HCT116 (cell line): Measurements from ENCODE around the gene STARD7. TPM values are rescaled to one million over a fixed set of nuclear protein-coding genes. Genes with fewer than 3 reads are reported as not detected.

ENCODE experiments used
- ATAC-seq: fragments of 200-7000 bp; cut with Tn5 transposase; 2 replicates; pipeline ENCODE4 v1.9.1; 2020; ENCODE audit warnings: mild to moderate bottlenecking, moderate library complexity
- BruUV-seq: library from RNA; stranded (reverse); fragments of 400-500 nt; replicated peaks from 2 replicates; lab custom pipeline; 2021; lab: Mats Ljungman, UMichigan
- CTCF ChIA-PET: fragments of 300-600 bp; sonication (Branson Sonifier 250); formaldehyde crosslinking; loops from one replicate; lab custom pipeline; 2021; ENCODE audit warnings: antibody characterized with exemption; lab: Charles Lee
- POLR2A ChIA-PET: fragments of 300-600, 350-600 bp; sonication (Branson Sonifier 250); formaldehyde crosslinking; loops from one replicate; lab custom pipeline; 2021; ENCODE audit warnings: antibody characterized with exemption; lab: Charles Lee
- RAD21 ChIA-PET, 2 experiments: fragments of 300-600 bp; sonication (Branson Sonifier 250); formaldehyde crosslinking; loops; one replicate each; lab custom pipeline; 2023; ENCODE audit warnings: low total read pairs in 2 of 2; ENCODE audit not compliant: uncharacterized antibody in 2 of 2, unreplicated experiment in 2 of 2, low non-redundant PET in 1 of 2; lab: Charles Lee
- DNase-seq: peaks from one replicate; pipeline ENCODE4 v3.0.0-alpha.2; 2010; ENCODE audit warnings: low read depth, low spot score
- H2AFZ ChIP-seq: fragments of 200-600 bp; shearing (Covaris generic), sonication (generic); 2 replicates; pipeline ENCODE4 v1.6.1; 2017; ENCODE audit warnings: low read depth, mixed run types, mixed read lengths, antibody characterized with exemption, low read length; ENCODE audit not compliant: poor library complexity, severe bottlenecking
- H3K27ac ChIP-seq: 2 replicates; pipeline ENCODE4 v1.5.1; 2012; ENCODE audit warnings: low read depth, low read length
- H3K27me3 ChIP-seq: fragments of 200-600 bp; sonication (generic); 2 replicates; pipeline ENCODE4 v1.6.1; 2016; ENCODE audit warnings: mixed run types, low read length, mixed read lengths; ENCODE audit not compliant: insufficient read depth
- H3K36me3 ChIP-seq, 2 experiments: fragments of 200-500 bp in 1 of 2; fragments of 200-600 bp in 1 of 2; sonication (Bioruptor generic) in 1 of 2; sonication (generic) in 1 of 2; 2 replicates each; pipeline versions ENCODE4 v1.5.1 to v1.6.1; 2014 to 2016; ENCODE audit warnings: low read length in 2 of 2, inconsistent platforms in 1 of 2, mixed read lengths in 1 of 2, mixed run types in 1 of 2; ENCODE audit not compliant: insufficient read depth in 2 of 2, control insufficient read depth in 1 of 2
- H3K4me1 ChIP-seq, 2 experiments: fragments of 200-600 bp in 1 of 2; sonication (generic) in 1 of 2; 2 replicates each; pipeline versions ENCODE4 v1.5.1 to v1.6.1; 2012 to 2017; ENCODE audit warnings: low read length in 2 of 2, inconsistent platforms in 1 of 2, mild to moderate bottlenecking in 1 of 2, mixed read lengths in 1 of 2, mixed run types in 1 of 2, moderate library complexity in 1 of 2; ENCODE audit not compliant: insufficient read depth in 2 of 2, control insufficient read depth in 1 of 2
- H3K4me2 ChIP-seq: fragments of 200-600 bp; sonication (generic); 2 replicates; pipeline ENCODE4 v1.6.1; 2017; ENCODE audit warnings: mixed run types, low read length, mixed read lengths
- H3K4me3 ChIP-seq, 2 experiments: fragments of 200-600 bp in 1 of 2; sonication (generic) in 1 of 2; replicated peaks in 1 of 2; 2 replicates each; pipeline ENCODE4 v1.5.1; 2011 to 2016; ENCODE audit warnings: low read length in 2 of 2, control low read depth in 1 of 2, low read depth in 1 of 2, mild to moderate bottlenecking in 1 of 2, mixed read lengths in 1 of 2, mixed run types in 1 of 2
- H3K79me2 ChIP-seq: fragments of 200-600 bp; sonication (generic); 2 replicates; pipeline ENCODE4 v1.6.1; 2017; ENCODE audit warnings: mild to moderate bottlenecking, mixed run types, low read length, moderate library complexity, mixed read lengths; ENCODE audit not compliant: insufficient read depth
- H3K9ac ChIP-seq: fragments of 200-600 bp; sonication (generic); 2 replicates; pipeline ENCODE4 v1.6.1; 2016; ENCODE audit warnings: low read length, mixed read lengths
- H3K9me2 ChIP-seq: fragments of 200-600 bp; sonication (generic), shearing (Covaris generic); 2 replicates; pipeline ENCODE4 v1.6.1; 2017; ENCODE audit warnings: mixed run types, mild to moderate bottlenecking, moderate library complexity; ENCODE audit not compliant: insufficient read depth
- H3K9me3 ChIP-seq, 2 experiments: fragments of 200-500 bp in 1 of 2; fragments of 200-600 bp in 1 of 2; sonication (Bioruptor generic) in 1 of 2; sonication (generic) in 1 of 2; 2 replicates each; pipeline ENCODE4 v1.6.1; 2014 to 2017; ENCODE audit warnings: low read length in 2 of 2, mixed read lengths in 2 of 2, inconsistent platforms in 1 of 2, low read depth in 1 of 2, mild to moderate bottlenecking in 1 of 2, mixed run types in 1 of 2, moderate library complexity in 1 of 2; ENCODE audit not compliant: control insufficient read depth in 1 of 2, insufficient read depth in 1 of 2
- H4K20me1 ChIP-seq: fragments of 200-600 bp; sonication (generic), shearing (Covaris generic); 2 replicates; pipeline ENCODE4 v1.6.1; 2017; ENCODE audit warnings: mixed run types, mild to moderate bottlenecking, moderate library complexity; ENCODE audit not compliant: insufficient read depth
- ATF3 ChIP-seq: IDR thresholded peaks from 2 replicates; pipeline ENCODE4 v1.6.1; 2012
- EGR1 ChIP-seq: IDR thresholded peaks from 2 replicates; pipeline ENCODE4 v1.6.1; 2012; ENCODE audit warnings: low read depth
- ELF1 ChIP-seq: IDR thresholded peaks from 2 replicates; pipeline ENCODE4 v1.6.1; 2012; ENCODE audit warnings: low read depth, borderline replicate concordance
- EZH2 ChIP-seq: fragments of 200-600 bp; sonication (generic); IDR thresholded peaks from 2 replicates; pipeline ENCODE4 v1.6.1; 2017; ENCODE audit warnings: antibody characterized with exemption, mixed run types
- EZH2phosphoT487 ChIP-seq: fragments of 200-600 bp; IDR thresholded peaks from 2 replicates; pipeline ENCODE4 v1.6.1; 2018; ENCODE audit warnings: antibody characterized with exemption, borderline replicate concordance
- FOSL1 ChIP-seq: IDR thresholded peaks from 2 replicates; pipeline ENCODE4 v1.6.1; 2012; ENCODE audit warnings: low read depth
- JUND ChIP-seq: IDR thresholded peaks from 2 replicates; pipeline ENCODE4 v1.6.1; 2012
- POLR2A ChIP-seq: IDR thresholded peaks from 2 replicates; pipeline ENCODE4 v1.7.0; 2011; ENCODE audit warnings: borderline replicate concordance; ENCODE audit not compliant: insufficient read depth, insufficient read length; ENCODE audit errors: extremely low read depth
- POLR2AphosphoS5 ChIP-seq: IDR thresholded peaks from 2 replicates; pipeline ENCODE4 v1.6.1; 2011; ENCODE audit warnings: mild to moderate bottlenecking, low read depth, low read length, moderate library complexity
- RAD21 ChIP-seq: IDR thresholded peaks from 2 replicates; pipeline ENCODE4 v1.6.1; 2012; ENCODE audit warnings: low read depth, mild to moderate bottlenecking
- SP1 ChIP-seq: IDR thresholded peaks from 2 replicates; pipeline ENCODE4 v1.6.1; 2012; ENCODE audit warnings: low read depth
- SRF ChIP-seq: IDR thresholded peaks from 2 replicates; pipeline ENCODE4 v1.6.1; 2012; ENCODE audit warnings: low read depth
- TCF7L2 ChIP-seq: IDR thresholded peaks from 2 replicates; pipeline ENCODE4 v1.7.0; 2011; ENCODE audit warnings: borderline replicate concordance, inconsistent platforms; ENCODE audit not compliant: insufficient read depth, insufficient read length; ENCODE audit errors: extremely low read depth
- YY1 ChIP-seq: IDR thresholded peaks from 2 replicates; pipeline ENCODE4 v1.6.1; 2011; ENCODE audit warnings: low read length, low read depth, moderate library complexity, mild to moderate bottlenecking; ENCODE audit not compliant: insufficient replicate concordance; ENCODE audit errors: extremely low read depth
- ZBTB33 ChIP-seq: IDR thresholded peaks from 2 replicates; pipeline ENCODE4 v1.6.1; 2011; ENCODE audit warnings: mild to moderate bottlenecking, low read length, moderate library complexity; ENCODE audit not compliant: insufficient replicate concordance; ENCODE audit errors: extremely low read depth
- ZFX ChIP-seq: fragments of 450-650 bp; IDR thresholded peaks from 2 replicates; pipeline ENCODE4 v1.6.1; 2017
- intact Hi-C: fragments of 100-400 bp; cut with micrococcal nuclease; formaldehyde crosslinking; loops from 2 replicates; pipeline ENCODE4 v1.10.0; 2022
- total RNA-seq: library from RNA; stranded (reverse); gene quantifications from one replicate; pipeline ENCODE4 v1.2.1, GENCODE V29; 2021; ENCODE audit not compliant: unreplicated experiment
- TF ChIP-seq, protein P1 (sequence below), 3 experiments: fragments of 200-600 bp in 1 of 3; sonication (generic) in 1 of 3; IDR thresholded peaks in 2 of 3; conservative IDR thresholded peaks in 1 of 3; 2 replicates each; pipeline ENCODE4 v1.5.1; 2012 to 2017; ENCODE audit warnings: low read depth in 2 of 3, low read length in 2 of 3, antibody characterized with exemption in 1 of 3, borderline replicate concordance in 1 of 3, control low read depth in 1 of 3, mild to moderate bottlenecking in 1 of 3, mixed read lengths in 1 of 3, mixed run types in 1 of 3, moderate library complexity in 1 of 3; ENCODE audit not compliant: insufficient read depth in 1 of 3

The STARD7 gene
- total RNA-seq, 1 experiment from 2014 or later, result 160 TPM

GRCh38 chr2:96150007-96150640 lies 58.5 kb downstream of the STARD7 start:
- intact Hi-C loops, result no loop called here
- ChIA-PET CTCF (interaction anchor here (1.3 kb wide), 1 partner anchor 11 kb away, joined by 3 read pairs; the partner anchor contains the start of gene ASTL), RAD21 (no interaction called here), POLR2A (no interaction called here)
- H4K20me1 ChIP-seq, result no peaks in the 10 kb centered on the region
- no peak overlapping the region for H3K4me2 ChIP-seq
- no peak overlapping the region for H3K9ac ChIP-seq
- H3K9me2 ChIP-seq, result no peaks in the 10 kb centered on the region
- no peaks in the 10 kb centered on the region; the same call in 1 of the 2 replicates for H3K79me2 ChIP-seq
- no peak overlapping the region for H2AFZ ChIP-seq
- no peaks in the 10 kb centered on the region for H3K36me3 ChIP-seq
- no peaks in the 10 kb centered on the region for H3K9me3 ChIP-seq
- no peak for ATAC-seq
- no peaks in the 10 kb centered on the region for H3K27me3 ChIP-seq
- no peak overlapping the region for H3K27ac ChIP-seq
- no peak overlapping the region for H3K4me3 ChIP-seq
- DNase-seq, result no peak
- no TSS peak for BruUV-seq
- no peak for TF ChIP-seq SP1
- TF ChIP-seq POLR2A, result no peak
- no peak for TF ChIP-seq ZFX
- TF ChIP-seq ATF3, result no peak
- no peak for TF ChIP-seq ZBTB33
- no peak for TF ChIP-seq ELF1
- no peak for TF ChIP-seq EZH2phosphoT487
- TF ChIP-seq YY1, result no peak
- TF ChIP-seq FOSL1, result no peak
- no peak for TF ChIP-seq SRF
- TF ChIP-seq POLR2AphosphoS5, result no peak
- no peak for TF ChIP-seq RAD21
- no peak for TF ChIP-seq EZH2
- TF ChIP-seq TCF7L2, result no peak
- TF ChIP-seq, protein P1, sequence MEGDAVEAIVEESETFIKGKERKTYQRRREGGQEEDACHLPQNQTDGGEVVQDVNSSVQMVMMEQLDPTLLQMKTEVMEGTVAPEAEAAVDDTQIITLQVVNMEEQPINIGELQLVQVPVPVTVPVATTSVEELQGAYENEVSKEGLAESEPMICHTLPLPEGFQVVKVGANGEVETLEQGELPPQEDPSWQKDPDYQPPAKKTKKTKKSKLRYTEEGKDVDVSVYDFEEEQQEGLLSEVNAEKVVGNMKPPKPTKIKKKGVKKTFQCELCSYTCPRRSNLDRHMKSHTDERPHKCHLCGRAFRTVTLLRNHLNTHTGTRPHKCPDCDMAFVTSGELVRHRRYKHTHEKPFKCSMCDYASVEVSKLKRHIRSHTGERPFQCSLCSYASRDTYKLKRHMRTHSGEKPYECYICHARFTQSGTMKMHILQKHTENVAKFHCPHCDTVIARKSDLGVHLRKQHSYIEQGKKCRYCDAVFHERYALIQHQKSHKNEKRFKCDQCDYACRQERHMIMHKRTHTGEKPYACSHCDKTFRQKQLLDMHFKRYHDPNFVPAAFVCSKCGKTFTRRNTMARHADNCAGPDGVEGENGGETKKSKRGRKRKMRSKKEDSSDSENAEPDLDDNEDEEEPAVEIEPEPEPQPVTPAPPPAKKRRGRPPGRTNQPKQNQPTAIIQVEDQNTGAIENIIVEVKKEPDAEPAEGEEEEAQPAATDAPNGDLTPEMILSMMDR (IDR thresholded peaks at IDR 0.05 in 2 of 3, conservative IDR thresholded peaks at IDR 0.05 in 1 of 3; ENCODE audit: borderline replicate concordance in 1 of 3, insufficient read depth in 1 of 3, low read depth in 2 of 3, low read length in 2 of 3), result no peak
- TF ChIP-seq JUND, result no peak
- TF ChIP-seq EGR1, result no peak
- H3K4me1 ChIP-seq, result peaks cover 17 to 32% of the 10 kb centered on the region in 2 experiments; a peak in 3 of 4 replicates
